Cerebellar cortex (tissue), 1 donor: ENCODE data around the gene GRIK3.

ENCODE experiments used
- DNase-seq: peaks from one replicate; pipeline ENCODE4 v3.0.0-alpha.2; 2015; ENCODE audit warnings: low spot score

Gene GRIK3

DNA sequence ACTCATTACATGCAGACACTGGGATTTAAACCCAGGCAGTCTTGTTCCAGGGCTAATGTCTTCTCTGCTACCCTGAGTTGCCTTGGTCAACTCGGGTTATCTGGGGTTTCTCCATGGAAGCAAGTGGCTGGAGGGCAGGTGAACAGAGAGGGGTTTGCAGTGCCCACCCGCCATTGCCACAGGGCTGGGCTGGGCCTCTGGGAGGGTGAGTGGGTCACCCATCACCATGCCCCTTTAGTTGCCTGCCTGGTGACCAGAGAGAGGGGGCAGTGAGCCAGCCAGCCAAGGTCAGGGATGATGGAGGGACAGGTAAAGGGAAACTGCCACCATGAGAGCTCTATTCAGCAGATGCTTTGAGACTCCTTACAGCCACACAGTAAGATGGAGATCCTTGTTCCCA is 53.2 kb downstream of the GRIK3 start:
- no peak for DNase-seq

DNA sequence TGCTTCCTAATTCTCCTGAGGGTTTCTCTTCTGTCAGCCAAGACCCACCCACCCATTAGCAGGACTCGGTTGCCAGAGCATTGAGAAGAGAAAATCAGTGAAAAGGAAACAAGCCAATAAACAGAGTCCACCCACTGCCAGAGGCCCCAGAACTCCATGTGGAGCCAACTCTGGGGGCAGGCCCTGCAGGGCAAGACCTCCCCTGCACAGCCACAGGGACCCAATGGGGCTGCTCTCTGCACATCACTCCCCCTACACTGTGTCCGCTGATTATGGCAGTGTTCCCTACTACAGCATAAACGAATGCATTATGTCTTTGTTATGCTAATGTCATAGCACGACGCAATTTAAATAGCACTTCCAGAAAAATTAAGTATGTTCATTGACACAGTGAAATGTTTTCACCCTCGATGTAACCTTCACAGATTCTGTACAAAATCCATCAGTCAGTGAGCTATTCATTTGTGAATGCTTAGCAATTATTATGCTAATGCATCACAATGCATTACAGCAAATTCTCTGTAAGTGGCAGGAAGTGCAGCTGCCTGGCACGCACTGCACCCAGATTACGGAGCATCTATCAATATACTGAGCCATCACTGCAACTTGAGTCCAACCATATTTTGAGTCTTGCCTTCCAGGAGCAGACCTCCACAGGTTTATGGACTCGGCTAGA is 56.4 kb downstream of the GRIK3 start:
- no peak for DNase-seq

DNA sequence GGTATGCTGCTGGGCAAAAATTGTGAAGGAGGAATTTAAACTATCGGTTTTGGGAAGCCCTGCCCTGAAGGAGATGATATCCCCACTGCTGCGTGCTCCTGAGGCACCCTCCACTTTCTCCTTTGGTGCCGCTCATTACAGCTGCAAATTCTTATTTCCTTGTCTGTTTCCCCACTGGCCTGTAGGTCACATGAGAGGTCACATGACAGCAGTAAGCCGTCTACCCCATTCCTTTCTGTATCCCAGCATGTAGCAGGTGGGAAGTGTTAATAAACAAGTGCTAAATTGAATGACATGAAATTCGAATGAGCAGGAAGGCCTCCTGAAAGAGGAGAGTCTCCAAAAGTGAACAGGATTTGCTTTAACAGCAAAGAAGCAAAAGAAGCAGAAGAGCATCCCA is 58.7 kb downstream of the GRIK3 start:
- no peak for DNase-seq

GRCh38 chr1:36973056-36973455 is 61.3 kb downstream of the GRIK3 start:
- DNase-seq: no peak

DNA sequence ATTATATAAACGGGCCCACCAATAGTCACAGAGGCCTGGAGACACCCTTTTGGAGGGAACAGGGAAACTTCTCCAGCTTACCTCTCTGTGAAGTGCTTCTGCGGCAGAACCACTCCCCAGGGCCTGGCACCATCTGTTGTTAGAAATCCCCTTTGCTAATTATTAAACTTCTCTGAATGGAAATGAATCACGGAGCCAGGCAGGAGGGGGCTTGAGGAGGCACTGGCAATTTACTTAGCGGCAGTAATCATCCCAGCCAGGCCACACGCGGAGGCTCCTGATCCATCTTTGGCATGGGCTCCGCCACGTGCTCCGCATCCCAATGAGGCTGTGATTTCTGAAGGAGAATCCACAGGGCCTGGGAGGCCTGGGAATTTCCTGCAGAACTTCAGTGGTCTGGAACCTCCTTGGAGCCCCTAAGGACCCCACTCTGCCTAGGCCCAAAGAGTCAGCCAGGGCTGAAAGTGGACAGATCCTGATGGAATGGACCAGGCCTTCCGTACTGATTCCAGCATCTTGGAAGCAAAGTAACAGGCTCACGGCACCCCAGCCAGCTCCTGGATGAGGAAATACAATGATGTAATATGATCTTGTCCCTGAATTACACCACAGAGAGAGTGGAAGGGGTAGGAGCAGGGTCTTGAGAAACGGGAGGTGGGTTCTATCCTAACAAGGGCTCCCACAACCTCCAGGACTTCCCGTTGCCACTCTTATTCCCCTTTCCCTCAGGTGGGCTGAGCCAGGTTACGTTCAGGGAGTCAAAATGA is 62.3 kb downstream of the GRIK3 start:
- no peak for DNase-seq

- DNase-seq: no peak
Measured at GRCh38 chr1:36968730-36969129, 65.6 kb downstream of the GRIK3 start.

GRCh38 chr1:36966242-36966641 is 68.1 kb downstream of the GRIK3 start:
- DNase-seq: no peak

DNA sequence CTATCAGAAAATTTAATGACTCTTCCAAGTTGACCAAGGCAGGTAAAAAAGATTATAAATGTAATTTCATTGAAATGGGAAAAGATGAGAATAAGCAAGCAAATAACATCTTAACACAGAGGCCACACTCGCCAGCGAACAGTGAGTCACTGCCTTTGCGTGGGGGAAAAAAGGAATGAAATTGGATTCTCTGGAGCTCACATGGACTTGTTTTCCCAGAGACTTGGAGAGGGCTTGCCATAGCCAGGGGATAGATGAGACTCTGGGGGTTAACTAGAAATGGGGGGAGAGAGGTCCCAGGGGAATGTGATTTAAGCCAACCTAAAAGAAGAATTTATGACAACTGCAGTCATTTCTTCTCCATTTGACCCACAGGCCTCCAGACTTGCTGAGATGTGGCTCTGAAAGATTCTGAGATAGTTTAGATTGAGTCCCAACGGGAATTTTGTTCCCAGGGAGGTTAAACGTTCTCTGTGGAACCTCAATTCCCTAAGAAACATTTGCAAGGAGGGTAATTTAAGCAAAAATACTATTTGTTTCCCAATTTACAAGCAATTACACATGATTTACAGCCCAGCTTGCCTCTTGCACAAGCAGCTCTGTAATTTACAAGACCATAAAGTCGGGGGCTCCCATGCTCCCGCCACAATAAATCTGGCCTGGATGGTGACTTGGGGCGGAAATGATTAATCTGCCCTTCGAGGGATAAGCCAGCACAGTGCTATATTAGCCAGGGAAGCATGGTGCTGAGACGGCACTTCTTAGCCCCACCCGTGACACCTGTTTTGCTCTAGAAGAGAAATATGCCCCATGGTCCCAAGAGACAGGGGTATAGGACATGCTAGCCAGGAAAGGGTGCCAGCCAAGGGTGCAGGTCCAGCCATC is 68.8 kb downstream of the GRIK3 start:
- no peak for DNase-seq

DNA sequence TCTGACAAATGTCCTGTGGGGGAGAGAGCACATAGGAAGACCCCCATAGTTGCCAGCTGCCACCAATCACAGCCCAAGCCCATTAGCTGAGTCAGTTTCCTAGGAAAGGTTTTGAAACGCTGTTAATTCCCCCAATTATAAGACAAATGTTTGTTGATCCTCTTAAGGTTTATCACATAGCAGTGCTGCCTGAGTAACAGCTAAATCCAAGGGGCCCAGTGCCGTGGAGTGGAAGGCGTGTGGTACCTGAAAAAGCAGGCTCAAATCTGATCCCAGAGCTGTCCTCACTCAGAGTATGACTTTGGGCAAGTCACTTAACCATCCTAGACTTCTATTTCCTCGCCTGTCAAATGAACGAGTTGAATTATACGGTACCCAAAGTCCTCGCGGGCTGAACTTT is 69.5 kb downstream of the GRIK3 start:
- DNase-seq: no peak

DNA sequence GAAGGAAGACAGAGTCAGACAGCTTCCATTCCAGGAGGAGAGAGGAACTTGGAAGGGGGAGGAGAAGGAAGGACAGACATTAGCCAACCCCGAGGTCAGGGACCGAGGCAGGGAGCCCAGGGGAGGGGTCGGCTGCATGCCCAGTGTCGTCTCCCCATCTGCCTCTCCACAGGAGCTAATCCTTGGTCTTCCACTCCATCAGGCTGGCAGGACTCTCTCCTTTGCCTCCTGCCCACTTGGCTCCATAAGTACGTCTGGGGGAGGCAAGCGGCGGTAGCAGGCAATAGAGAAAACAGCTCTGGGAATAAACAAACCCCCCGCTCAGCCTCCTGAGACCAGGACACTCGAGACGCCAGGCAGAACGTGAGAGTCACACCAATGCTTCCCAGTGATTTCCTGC is 71.3 kb downstream of the GRIK3 start:
- peak; percentile 89 for DNase-seq

- DNase-seq: no peak
Measured at GRCh38 chr1:36961062-36961615, 73.2 kb downstream of the GRIK3 start.

GRCh38 chr1:36956570-36956969 is 77.7 kb downstream of the GRIK3 start:
- DNase-seq: no peak

DNA sequence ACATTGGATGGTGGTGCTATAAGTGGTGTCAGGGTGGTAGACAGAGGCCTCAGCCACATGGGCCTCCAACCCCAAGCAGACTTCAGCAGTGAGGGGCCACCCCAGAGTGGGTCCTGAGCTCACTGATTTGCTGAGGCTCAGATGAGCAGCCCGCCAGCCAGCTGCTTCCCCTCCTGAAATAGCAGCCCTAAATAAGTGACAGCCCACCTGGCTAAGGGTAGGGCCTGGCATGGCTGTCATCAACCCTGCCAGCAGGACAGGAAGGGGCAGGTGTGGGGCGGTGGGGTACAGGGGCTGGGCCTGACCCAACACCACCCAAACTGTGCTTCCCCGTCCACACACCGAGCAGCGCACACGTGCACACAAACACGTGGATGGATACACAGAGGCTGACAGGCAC is 79.3 kb downstream of the GRIK3 start:
- no peak for DNase-seq

- peak; percentile 76 for DNase-seq
Measured at GRCh38 chr1:36953061-36953460, 81.3 kb downstream of the GRIK3 start.

GRCh38 chr1:36951761-36952160 is 82.6 kb downstream of the GRIK3 start:
- DNase-seq: no peak

DNA sequence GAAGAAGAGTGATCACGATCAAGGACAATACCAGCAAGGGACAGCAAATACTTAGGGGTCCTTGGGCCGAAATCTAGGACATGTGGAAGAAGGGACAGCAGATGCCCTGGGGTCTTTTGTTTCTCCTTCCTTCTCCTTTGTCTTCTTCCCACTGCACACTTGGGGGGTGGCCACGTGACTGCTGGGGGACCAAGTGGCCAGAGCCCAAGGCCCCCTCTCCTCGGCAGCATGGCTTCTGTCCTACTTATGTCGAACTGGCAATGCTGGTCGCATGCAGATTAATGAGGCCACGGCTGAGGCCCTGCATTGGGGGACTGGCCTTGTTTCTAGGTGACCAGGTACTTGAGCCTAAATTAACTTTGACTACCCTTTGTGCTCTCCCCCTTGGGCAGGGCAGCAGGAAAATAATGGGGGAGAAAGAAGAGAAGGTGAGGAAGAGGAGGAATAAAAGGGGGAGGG is 83.0 kb downstream of the GRIK3 start:
- peak; percentile 21 for DNase-seq

DNA sequence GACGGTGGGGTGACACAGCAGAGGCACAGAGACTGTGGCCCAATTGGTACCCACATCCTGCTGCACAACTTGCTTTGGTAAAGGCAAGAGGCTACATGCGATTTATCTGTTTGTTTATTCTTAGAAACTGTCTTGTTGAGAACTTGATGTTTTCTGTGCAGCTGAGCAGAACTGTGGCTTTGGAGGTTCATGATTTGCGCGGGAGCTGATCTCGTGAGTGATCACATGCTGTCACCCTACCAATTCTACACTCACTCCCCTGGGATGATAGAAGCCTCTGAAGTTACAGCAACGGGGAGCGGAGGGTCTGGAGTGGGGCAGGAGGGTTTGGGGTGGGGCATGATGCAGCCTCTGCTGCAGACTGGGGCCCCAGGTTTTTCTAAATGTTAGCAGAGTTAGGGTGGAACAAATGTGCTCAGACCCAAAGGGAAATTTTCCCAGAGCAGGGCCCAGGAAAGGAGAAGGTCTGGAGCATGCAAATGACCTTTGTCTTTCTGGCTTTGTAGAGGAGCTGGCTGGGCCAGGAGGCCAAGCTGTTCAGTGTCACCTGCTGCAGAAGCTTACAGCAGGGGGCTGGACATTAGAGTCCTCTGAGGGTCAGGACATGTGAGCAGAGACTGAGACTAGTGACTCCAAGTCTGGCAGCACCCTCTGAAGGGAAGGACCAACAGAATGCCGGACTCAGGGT is 83.6 kb downstream of the GRIK3 start:
- no peak for DNase-seq

- DNase-seq: peak; percentile 76
Measured at GRCh38 chr1:36948606-36949005, 85.7 kb downstream of the GRIK3 start.

DNA sequence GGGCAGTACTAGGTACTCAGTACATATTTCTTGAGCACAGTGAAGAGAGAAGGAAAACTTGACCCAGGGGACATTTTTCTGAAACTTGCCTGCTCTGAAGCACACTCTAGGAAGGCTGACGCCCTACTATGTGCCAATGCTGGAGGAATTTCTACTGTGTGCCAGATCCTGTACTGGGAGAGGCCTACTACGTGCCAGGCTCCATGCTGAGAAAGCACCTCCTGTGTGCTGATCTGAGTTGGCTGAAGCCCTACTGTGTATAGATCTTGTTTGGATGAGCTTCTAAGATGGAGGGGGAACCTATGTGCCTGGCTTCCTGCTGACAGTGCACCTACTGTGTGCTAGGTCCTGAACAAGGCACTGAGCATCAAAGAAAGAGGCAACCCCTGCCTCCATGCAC is 86.2 kb downstream of the GRIK3 start:
- DNase-seq: no peak

- peak; percentile 15 for DNase-seq
Measured at GRCh38 chr1:36947384-36947783, 86.9 kb downstream of the GRIK3 start.

GRCh38 chr1:36944883-36945282 is 89.4 kb downstream of the GRIK3 start:
- DNase-seq: no peak

DNA sequence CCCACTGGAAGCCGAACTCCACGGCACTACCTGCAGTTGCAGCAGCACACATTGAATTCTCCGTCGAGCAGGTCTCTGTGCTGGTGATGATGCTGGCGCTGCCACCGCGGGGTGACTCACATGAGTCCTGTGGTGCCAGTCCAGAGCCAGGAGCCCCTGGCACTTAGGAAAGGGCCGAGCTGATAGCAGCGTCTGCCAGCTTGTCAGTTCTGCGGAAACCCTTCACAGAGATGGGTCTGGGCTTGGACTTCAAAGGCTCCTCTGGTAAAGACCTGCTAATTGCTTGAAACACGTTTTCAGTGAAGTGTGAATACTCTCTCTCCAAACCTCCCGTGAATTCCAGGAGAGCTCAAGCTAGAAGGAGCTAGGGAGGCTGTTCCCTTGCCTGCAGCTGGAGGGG is 92.2 kb downstream of the GRIK3 start:
- peak; percentile 44 for DNase-seq
